Osteoblast (primary cell): ENCODE data around the gene TBL1XR1. TPM values are rescaled to one million over a fixed set of nuclear protein-coding genes. Genes with fewer than 3 reads are reported as not detected.

Source experiments
- DNase-seq: peaks from one replicate; pipeline ENCODE4 v3.0.0; 2011; ENCODE audit warnings: low spot score, mixed read lengths; ENCODE audit not compliant: insufficient read length; ENCODE audit errors: missing footprints
- H2AFZ ChIP-seq: 2 replicates; pipeline ENCODE4 v1.6.0; 2011; ENCODE audit warnings: mild to moderate bottlenecking, low read length
- H3K27ac ChIP-seq: 2 replicates; pipeline ENCODE4 v1.5.1; 2011; ENCODE audit warnings: mild to moderate bottlenecking, low read depth, low read length, moderate library complexity
- H3K27me3 ChIP-seq: 2 replicates; pipeline ENCODE4 v1.6.0; 2012; ENCODE audit warnings: mild to moderate bottlenecking, control low read depth, inconsistent platforms, low read length, moderate library complexity; ENCODE audit not compliant: insufficient read depth
- H3K36me3 ChIP-seq: 2 replicates; pipeline ENCODE4 v1.5.1; 2011; ENCODE audit warnings: mild to moderate bottlenecking, low read length, control low read depth, moderate library complexity; ENCODE audit not compliant: insufficient read depth
- H3K4me1 ChIP-seq: 2 replicates; pipeline ENCODE4 v1.5.1; 2011; ENCODE audit warnings: mild to moderate bottlenecking, low read length, control low read depth, moderate library complexity; ENCODE audit not compliant: insufficient read depth
- H3K4me2 ChIP-seq: 2 replicates; pipeline ENCODE4 v1.6.0; 2011; ENCODE audit warnings: mild to moderate bottlenecking, low read length; ENCODE audit not compliant: insufficient read depth
- H3K4me3 ChIP-seq: fragments of 200-600 bp; sonication (generic); 3 replicates; pipeline ENCODE4 v1.5.1; 2012; ENCODE audit warnings: mild to moderate bottlenecking, low read length, inconsistent platforms; ENCODE audit not compliant: insufficient read depth
- H3K79me2 ChIP-seq: 2 replicates; pipeline ENCODE4 v1.6.0; 2012; ENCODE audit warnings: mild to moderate bottlenecking, low read length, control low read depth, inconsistent platforms; ENCODE audit not compliant: insufficient read depth
- H3K9me3 ChIP-seq: 2 replicates; pipeline ENCODE4 v1.5.1; 2011; ENCODE audit warnings: low read depth, low read length, control low read depth
- H4K20me1 ChIP-seq: 2 replicates; pipeline ENCODE4 v1.6.0; 2012; ENCODE audit warnings: mild to moderate bottlenecking, low read length, control low read depth; ENCODE audit not compliant: insufficient read depth
- CTCF ChIP-seq: IDR thresholded peaks from 2 replicates; pipeline ENCODE4 v1.5.1; 2011; ENCODE audit warnings: mild to moderate bottlenecking, low read depth, low read length, moderate library complexity; ENCODE audit errors: extremely low read depth
- total RNA-seq: library from RNA; depleted of rRNA; stranded (reverse); fragments of >200 nt; gene quantifications from 2 replicates; pipeline ENCODE4 v1.2.3, GENCODE V29; 2012

The TBL1XR1 gene
- total RNA-seq, 1 donor = 297 TPM

GRCh38 chr3:177123822-177124221 lies 73.5 kb downstream of the TBL1XR1 start:
- peaks cover 57% of the 10 kb centered on the region for H4K20me1 ChIP-seq
- no peak for TF ChIP-seq CTCF

GRCh38 chr3:177122183-177122856 lies 75.0 kb downstream of the TBL1XR1 start:
- no peak for TF ChIP-seq CTCF
- H3K27ac ChIP-seq = no peak overlapping the region
- H3K9me3 ChIP-seq = no peaks in the 10 kb centered on the region
- peaks cover 84% of the 10 kb centered on the region for H3K79me2 ChIP-seq
- H3K27me3 ChIP-seq = no peaks in the 10 kb centered on the region
- H3K4me2 ChIP-seq = no peak overlapping the region
- peaks cover 49% of the 10 kb centered on the region for H4K20me1 ChIP-seq
- peaks cover 31% of the 10 kb centered on the region for H3K4me1 ChIP-seq
- no peak overlapping the region for H2AFZ ChIP-seq
- no peak overlapping the region for H3K4me3 ChIP-seq
- DNase-seq = no peak
- no peaks in the 10 kb centered on the region for H3K36me3 ChIP-seq

More at GRCh38 chr3:177123822-177124221, 73.5 kb downstream of the TBL1XR1 start:
- H3K4me3 ChIP-seq = no peak overlapping the region
- peaks cover 84% of the 10 kb centered on the region for H3K79me2 ChIP-seq
- H2AFZ ChIP-seq = no peak overlapping the region
- H3K4me1 ChIP-seq = peaks cover 32% of the 10 kb centered on the region
- no peak for DNase-seq
- H3K27me3 ChIP-seq = no peaks in the 10 kb centered on the region
- no peaks in the 10 kb centered on the region for H3K36me3 ChIP-seq
- H3K4me2 ChIP-seq = no peak overlapping the region
- H3K9me3 ChIP-seq = no peaks in the 10 kb centered on the region
- peak overlapping the region; percentile 11 for H3K27ac ChIP-seq

GRCh38 chr3:177119829-177120228 lies 77.5 kb downstream of the TBL1XR1 start:
- no peak overlapping the region for H3K4me2 ChIP-seq
- H3K27me3 ChIP-seq = no peaks in the 10 kb centered on the region
- no peaks in the 10 kb centered on the region for H3K36me3 ChIP-seq
- H3K27ac ChIP-seq = no peak overlapping the region
- peaks cover 7% of the 10 kb centered on the region for H3K4me1 ChIP-seq
- no peak overlapping the region for H2AFZ ChIP-seq
- no peak for DNase-seq
- H4K20me1 ChIP-seq = peaks cover 57% of the 10 kb centered on the region
- H3K9me3 ChIP-seq = no peaks in the 10 kb centered on the region
- H3K79me2 ChIP-seq = peaks cover 98% of the 10 kb centered on the region
- H3K4me3 ChIP-seq = no peak overlapping the region
- TF ChIP-seq CTCF = no peak

DNA sequence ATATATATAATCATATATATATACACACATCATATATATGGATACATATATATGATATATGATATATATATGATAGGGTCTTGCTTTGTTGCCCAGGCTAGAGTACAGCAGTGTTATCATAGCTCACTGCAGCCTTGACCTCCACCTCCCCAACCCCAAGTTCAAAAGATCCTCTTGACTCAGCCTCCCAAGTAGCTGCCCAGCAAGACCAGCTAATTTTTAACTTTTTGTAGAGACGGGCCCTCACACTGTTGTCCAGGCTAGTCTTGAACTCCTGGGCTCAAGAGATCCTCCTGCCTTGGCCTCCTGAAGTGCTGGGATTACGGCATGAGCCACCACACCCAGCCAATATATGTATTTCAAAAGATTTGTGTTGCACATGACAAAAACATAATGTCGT lies 83.0 kb downstream of the TBL1XR1 start:
- no peak overlapping the region for H3K4me2 ChIP-seq
- TF ChIP-seq CTCF = no peak
- H3K79me2 ChIP-seq = peaks cover 99% of the 10 kb centered on the region
- no peaks in the 10 kb centered on the region for H3K27me3 ChIP-seq
- H2AFZ ChIP-seq = no peak overlapping the region
- no peak overlapping the region for H3K4me3 ChIP-seq
- H3K27ac ChIP-seq = no peak overlapping the region
- H3K9me3 ChIP-seq = no peaks in the 10 kb centered on the region
- H3K36me3 ChIP-seq = no peaks in the 10 kb centered on the region
- peaks cover 46% of the 10 kb centered on the region for H4K20me1 ChIP-seq
- no peaks in the 10 kb centered on the region for H3K4me1 ChIP-seq
- no peak for DNase-seq
